ENCODE data around the gene PAPSS2. TPM values are rescaled to one million over a fixed set of nuclear protein-coding genes. Genes with fewer than 3 reads are reported as not detected.

Gene PAPSS2
- total RNA-seq, 1 donor from 2014 or later: 8.9 TPM

GRCh38 chr10:87622314-87623004 lies 37.2 kb upstream of the PAPSS2 start:
- Histone ChIP-seq H3K9ac (ENCODE audit: low read depth in 1 of 3, low read length in 3 of 3) (no peak overlapping the region), H3K4me3 (ENCODE audit: low read length in 3 of 3) (no peak overlapping the region), H3K4me1 (ENCODE audit: control insufficient read depth in 3 of 3, insufficient read depth in 3 of 3, low read length in 3 of 3) (no peaks in the 10 kb centered on the region), H3K27ac (ENCODE audit: low read depth, low read length) (no peak overlapping the region), H3K9me3 (ENCODE audit: control insufficient read depth in 3 of 3, low read length in 3 of 3) (no peaks in the 10 kb centered on the region), H3K36me3 (ENCODE audit: control insufficient read depth in 3 of 3, insufficient read depth in 3 of 3, low read length in 3 of 3) (no peaks in the 10 kb centered on the region), H3K27me3 (ENCODE audit: control insufficient read depth in 3 of 3, insufficient read depth in 3 of 3, low read length in 3 of 3) (peaks cover 0 to 12% (median 2%) of the 10 kb centered on the region in 3 donors)

GRCh38 chr10:87623191-87623590 lies 36.5 kb upstream of the PAPSS2 start:
- H3K9ac ChIP-seq (ENCODE audit: low read depth in 1 of 3, low read length in 3 of 3): no peak overlapping the region
- no peaks in the 10 kb centered on the region for H3K36me3 ChIP-seq (ENCODE audit: control insufficient read depth in 3 of 3, insufficient read depth in 3 of 3, low read length in 3 of 3)
- peaks cover 0 to 12% (median 2%) of the 10 kb centered on the region in 3 donors for H3K27me3 ChIP-seq (ENCODE audit: control insufficient read depth in 3 of 3, insufficient read depth in 3 of 3, low read length in 3 of 3)
- no peaks in the 10 kb centered on the region for H3K9me3 ChIP-seq (ENCODE audit: control insufficient read depth in 3 of 3, low read length in 3 of 3)
- no peak overlapping the region for H3K27ac ChIP-seq (ENCODE audit: low read depth, low read length)
- no peak overlapping the region for H3K4me3 ChIP-seq (ENCODE audit: low read length in 3 of 3)
- H3K4me1 ChIP-seq (ENCODE audit: control insufficient read depth in 3 of 3, insufficient read depth in 3 of 3, low read length in 3 of 3): no peaks in the 10 kb centered on the region

- no peak overlapping the region for H3K27ac ChIP-seq (ENCODE audit: low read depth, low read length)
- H3K27me3 ChIP-seq (ENCODE audit: control insufficient read depth in 3 of 3, insufficient read depth in 3 of 3, low read length in 3 of 3): peaks cover 0 to 3% (median 0%) of the 10 kb centered on the region in 3 donors
- H3K4me3 ChIP-seq (ENCODE audit: low read length in 3 of 3): no peak overlapping the region
- no peaks in the 10 kb centered on the region for H3K9me3 ChIP-seq (ENCODE audit: control insufficient read depth in 3 of 3, low read length in 3 of 3)
- H3K4me1 ChIP-seq (ENCODE audit: control insufficient read depth in 3 of 3, insufficient read depth in 3 of 3, low read length in 3 of 3): no peaks in the 10 kb centered on the region
- no peaks in the 10 kb centered on the region for H3K36me3 ChIP-seq (ENCODE audit: control insufficient read depth in 3 of 3, insufficient read depth in 3 of 3, low read length in 3 of 3)
- no peak overlapping the region for H3K9ac ChIP-seq (ENCODE audit: low read depth in 1 of 3, low read length in 3 of 3)
Measured at GRCh38 chr10:87625661-87626060, 34.0 kb upstream of the PAPSS2 start.

GRCh38 chr10:87626422-87626892 lies 33.2 kb upstream of the PAPSS2 start:
- H3K9me3 ChIP-seq (ENCODE audit: control insufficient read depth in 3 of 3, low read length in 3 of 3): no peaks in the 10 kb centered on the region
- H3K4me1 ChIP-seq (ENCODE audit: control insufficient read depth in 3 of 3, insufficient read depth in 3 of 3, low read length in 3 of 3): no peaks in the 10 kb centered on the region
- H3K9ac ChIP-seq (ENCODE audit: low read depth in 1 of 3, low read length in 3 of 3): no peak overlapping the region
- no peak overlapping the region for H3K4me3 ChIP-seq (ENCODE audit: low read length in 3 of 3)
- no peaks in the 10 kb centered on the region for H3K36me3 ChIP-seq (ENCODE audit: control insufficient read depth in 3 of 3, insufficient read depth in 3 of 3, low read length in 3 of 3)
- no peak overlapping the region for H3K27ac ChIP-seq (ENCODE audit: low read depth, low read length)
- peaks cover 0 to 3% (median 0%) of the 10 kb centered on the region in 3 donors for H3K27me3 ChIP-seq (ENCODE audit: control insufficient read depth in 3 of 3, insufficient read depth in 3 of 3, low read length in 3 of 3)

- H3K4me1 ChIP-seq (ENCODE audit: control insufficient read depth in 3 of 3, insufficient read depth in 3 of 3, low read length in 3 of 3): no peaks in the 10 kb centered on the region
- H3K27ac ChIP-seq (ENCODE audit: low read depth, low read length): no peak overlapping the region
- H3K9ac ChIP-seq (ENCODE audit: low read depth in 1 of 3, low read length in 3 of 3): no peak overlapping the region
- no peak overlapping the region for H3K4me3 ChIP-seq (ENCODE audit: low read length in 3 of 3)
- no peaks in the 10 kb centered on the region for H3K36me3 ChIP-seq (ENCODE audit: control insufficient read depth in 3 of 3, insufficient read depth in 3 of 3, low read length in 3 of 3)
- H3K9me3 ChIP-seq (ENCODE audit: control insufficient read depth in 3 of 3, low read length in 3 of 3): no peaks in the 10 kb centered on the region
- H3K27me3 ChIP-seq (ENCODE audit: control insufficient read depth in 3 of 3, insufficient read depth in 3 of 3, low read length in 3 of 3): no peaks in the 10 kb centered on the region
Measured at GRCh38 chr10:87630171-87630570, 29.5 kb upstream of the PAPSS2 start.

GRCh38 chr10:87632454-87632853 lies 27.2 kb upstream of the PAPSS2 start:
- H3K36me3 ChIP-seq (ENCODE audit: control insufficient read depth in 3 of 3, insufficient read depth in 3 of 3, low read length in 3 of 3): no peaks in the 10 kb centered on the region
- no peaks in the 10 kb centered on the region for H3K9me3 ChIP-seq (ENCODE audit: control insufficient read depth in 3 of 3, low read length in 3 of 3)
- no peak overlapping the region for H3K4me3 ChIP-seq (ENCODE audit: low read length in 3 of 3)
- H3K27me3 ChIP-seq (ENCODE audit: control insufficient read depth in 3 of 3, insufficient read depth in 3 of 3, low read length in 3 of 3): no peaks in the 10 kb centered on the region
- H3K9ac ChIP-seq (ENCODE audit: low read depth in 1 of 3, low read length in 3 of 3): no peak overlapping the region
- H3K27ac ChIP-seq (ENCODE audit: low read depth, low read length): no peak overlapping the region
- H3K4me1 ChIP-seq (ENCODE audit: control insufficient read depth in 3 of 3, insufficient read depth in 3 of 3, low read length in 3 of 3): no peaks in the 10 kb centered on the region

- no peaks in the 10 kb centered on the region for H3K27me3 ChIP-seq (ENCODE audit: control insufficient read depth in 3 of 3, insufficient read depth in 3 of 3, low read length in 3 of 3)
- no peaks in the 10 kb centered on the region for H3K36me3 ChIP-seq (ENCODE audit: control insufficient read depth in 3 of 3, insufficient read depth in 3 of 3, low read length in 3 of 3)
- H3K27ac ChIP-seq (ENCODE audit: low read depth, low read length): no peak overlapping the region
- no peaks in the 10 kb centered on the region for H3K9me3 ChIP-seq (ENCODE audit: control insufficient read depth in 3 of 3, low read length in 3 of 3)
- no peak overlapping the region for H3K9ac ChIP-seq (ENCODE audit: low read depth in 1 of 3, low read length in 3 of 3)
- no peaks in the 10 kb centered on the region for H3K4me1 ChIP-seq (ENCODE audit: control insufficient read depth in 3 of 3, insufficient read depth in 3 of 3, low read length in 3 of 3)
- no peak overlapping the region for H3K4me3 ChIP-seq (ENCODE audit: low read length in 3 of 3)
Measured at GRCh38 chr10:87634311-87634710, 25.4 kb upstream of the PAPSS2 start.

GRCh38 chr10:87635498-87636312 lies 24.0 kb upstream of the PAPSS2 start:
- no peak overlapping the region for H3K4me3 ChIP-seq (ENCODE audit: low read length in 3 of 3)
- no peaks in the 10 kb centered on the region for H3K36me3 ChIP-seq (ENCODE audit: control insufficient read depth in 3 of 3, insufficient read depth in 3 of 3, low read length in 3 of 3)
- H3K9ac ChIP-seq (ENCODE audit: low read depth in 1 of 3, low read length in 3 of 3): no peak overlapping the region
- no peaks in the 10 kb centered on the region for H3K27me3 ChIP-seq (ENCODE audit: control insufficient read depth in 3 of 3, insufficient read depth in 3 of 3, low read length in 3 of 3)
- H3K9me3 ChIP-seq (ENCODE audit: control insufficient read depth in 3 of 3, low read length in 3 of 3): no peaks in the 10 kb centered on the region
- H3K27ac ChIP-seq (ENCODE audit: low read depth, low read length): no peak overlapping the region
- H3K4me1 ChIP-seq (ENCODE audit: control insufficient read depth in 3 of 3, insufficient read depth in 3 of 3, low read length in 3 of 3): no peaks in the 10 kb centered on the region

- no peaks in the 10 kb centered on the region for H3K9me3 ChIP-seq (ENCODE audit: control insufficient read depth in 3 of 3, low read length in 3 of 3)
- no peak overlapping the region for H3K4me3 ChIP-seq (ENCODE audit: low read length in 3 of 3)
- H3K9ac ChIP-seq (ENCODE audit: low read depth in 1 of 3, low read length in 3 of 3): no peak overlapping the region
Measured at GRCh38 chr10:87636313-87636915, 23.3 kb upstream of the PAPSS2 start.

GRCh38 chr10:87639493-87639892 lies 20.2 kb upstream of the PAPSS2 start:
- no peaks in the 10 kb centered on the region for H3K4me1 ChIP-seq (ENCODE audit: control insufficient read depth in 3 of 3, insufficient read depth in 3 of 3, low read length in 3 of 3)
- no peaks in the 10 kb centered on the region for H3K36me3 ChIP-seq (ENCODE audit: control insufficient read depth in 3 of 3, insufficient read depth in 3 of 3, low read length in 3 of 3)
- no peak overlapping the region for H3K4me3 ChIP-seq (ENCODE audit: low read length in 3 of 3)
- no peak overlapping the region for H3K27ac ChIP-seq (ENCODE audit: low read depth, low read length)
- no peaks in the 10 kb centered on the region for H3K27me3 ChIP-seq (ENCODE audit: control insufficient read depth in 3 of 3, insufficient read depth in 3 of 3, low read length in 3 of 3)
- no peaks in the 10 kb centered on the region for H3K9me3 ChIP-seq (ENCODE audit: control insufficient read depth in 3 of 3, low read length in 3 of 3)
- H3K9ac ChIP-seq (ENCODE audit: low read depth in 1 of 3, low read length in 3 of 3): no peak overlapping the region

More at GRCh38 chr10:87636313-87636915, 23.3 kb upstream of the PAPSS2 start:
- H3K4me1 ChIP-seq (ENCODE audit: control insufficient read depth in 3 of 3, insufficient read depth in 3 of 3, low read length in 3 of 3): no peaks in the 10 kb centered on the region
- no peaks in the 10 kb centered on the region for H3K36me3 ChIP-seq (ENCODE audit: control insufficient read depth in 3 of 3, insufficient read depth in 3 of 3, low read length in 3 of 3)
- H3K27me3 ChIP-seq (ENCODE audit: control insufficient read depth in 3 of 3, insufficient read depth in 3 of 3, low read length in 3 of 3): no peaks in the 10 kb centered on the region
- no peak overlapping the region for H3K27ac ChIP-seq (ENCODE audit: low read depth, low read length)

All from skeletal muscle tissue (tissue), 4 donors.